H9 (cell line): ENCODE results near the gene AFAP1. TPM values are rescaled to one million over a fixed set of nuclear protein-coding genes. Genes with fewer than 3 reads are reported as not detected.

ENCODE experiments used
- DNase-seq: peaks from one replicate; pipeline ENCODE4 v3.0.0-alpha.2; 2017
- H2AFZ ChIP-seq: one replicate; pipeline ENCODE4 v1.6.1; 2013; ENCODE audit warnings: mild to moderate bottlenecking, low read length, control low read depth, moderate library complexity
- H2AK5ac ChIP-seq: 2 replicates; pipeline ENCODE4 v1.6.1; 2013; ENCODE audit warnings: low read length, control low read depth, mixed read lengths; ENCODE audit not compliant: insufficient read length
- H2BK120ac ChIP-seq: one replicate; pipeline ENCODE4 v1.6.1; 2013; ENCODE audit warnings: low read depth, mild to moderate bottlenecking, low read length, control low read depth, inconsistent platforms; ENCODE audit not compliant: poor library complexity, severe bottlenecking
- H2BK12ac ChIP-seq: 2 replicates; pipeline ENCODE4 v1.6.1; 2013; ENCODE audit warnings: low read length, control low read depth, mixed read lengths, low read depth; ENCODE audit not compliant: insufficient read length
- H2BK15ac ChIP-seq: 2 replicates; pipeline ENCODE4 v1.6.1; 2013; ENCODE audit warnings: low read depth, low read length, control low read depth
- H2BK20ac ChIP-seq: one replicate; pipeline ENCODE4 v1.6.1; 2013; ENCODE audit warnings: low read depth, mild to moderate bottlenecking, low read length, control low read depth, inconsistent platforms; ENCODE audit not compliant: poor library complexity, severe bottlenecking
- H2BK5ac ChIP-seq: 2 replicates; pipeline ENCODE4 v1.6.1; 2013; ENCODE audit warnings: low read length, control low read depth, mixed read lengths; ENCODE audit not compliant: insufficient read length
- H3K14ac ChIP-seq: 2 replicates; pipeline ENCODE4 v1.6.1; 2013; ENCODE audit warnings: low read length, control low read depth; ENCODE audit not compliant: insufficient read depth
- H3K18ac ChIP-seq: 2 replicates; pipeline ENCODE4 v1.6.1; 2013; ENCODE audit warnings: low read depth, mild to moderate bottlenecking, mixed read lengths, low read length, control low read depth; ENCODE audit not compliant: insufficient read length
- H3K23ac ChIP-seq: 2 replicates; pipeline ENCODE4 v1.6.1; 2013; ENCODE audit warnings: low read length, control low read depth, mixed read lengths, low read depth; ENCODE audit not compliant: insufficient read length
- H3K23me2 ChIP-seq: 2 replicates; pipeline ENCODE4 v1.6.1; 2013; ENCODE audit warnings: low read depth, mild to moderate bottlenecking, mixed read lengths, low read length, control low read depth; ENCODE audit not compliant: insufficient read length, poor library complexity, severe bottlenecking
- H3K27ac ChIP-seq: 2 replicates; pipeline ENCODE4 v1.5.1; 2013; ENCODE audit warnings: low read length, control low read depth, mixed read lengths, low read depth; ENCODE audit not compliant: insufficient read length
- H3K27me3 ChIP-seq: 2 replicates; pipeline ENCODE4 v1.6.1; 2013; ENCODE audit warnings: low read length, control low read depth, inconsistent platforms; ENCODE audit not compliant: insufficient read depth
- H3K4ac ChIP-seq: 2 replicates; pipeline ENCODE4 v1.6.1; 2013; ENCODE audit warnings: low read depth, mild to moderate bottlenecking, control low read depth, inconsistent platforms, low read length, moderate library complexity
- H3K4me1 ChIP-seq: 2 replicates; pipeline ENCODE4 v1.6.1; 2013; ENCODE audit warnings: low read length, control low read depth, inconsistent platforms; ENCODE audit not compliant: insufficient read depth
- H3K4me2 ChIP-seq: 2 replicates; pipeline ENCODE4 v1.6.1; 2013; ENCODE audit warnings: low read length, control low read depth, mixed read lengths; ENCODE audit not compliant: insufficient read length, insufficient read depth
- H3K56ac ChIP-seq: 2 replicates; pipeline ENCODE4 v1.6.1; 2013; ENCODE audit warnings: low read depth, mild to moderate bottlenecking, mixed read lengths, low read length, control low read depth; ENCODE audit not compliant: insufficient read length
- H3K79me1 ChIP-seq: 2 replicates; pipeline ENCODE4 v1.6.1; 2013; ENCODE audit warnings: low read depth, mild to moderate bottlenecking, moderate library complexity, low read length, control low read depth, inconsistent platforms; ENCODE audit not compliant: insufficient read depth, poor library complexity, severe bottlenecking
- H3K79me2 ChIP-seq: 2 replicates; pipeline ENCODE4 v1.6.1; 2013; ENCODE audit warnings: low read length, control low read depth, inconsistent platforms; ENCODE audit not compliant: insufficient read depth
- H3K9ac ChIP-seq: 2 replicates; pipeline ENCODE4 v1.6.1; 2013; ENCODE audit warnings: low read length, control low read depth, mixed read lengths; ENCODE audit not compliant: insufficient read length; ENCODE audit errors: extremely low read depth
- H3K9me3 ChIP-seq: one replicate; pipeline ENCODE4 v1.6.1; 2013; ENCODE audit warnings: low read depth, low read length, inconsistent platforms; ENCODE audit not compliant: control insufficient read depth
- H3T11ph ChIP-seq: one replicate; pipeline ENCODE4 v1.6.1; 2013; ENCODE audit warnings: mild to moderate bottlenecking, low read length, control low read depth, inconsistent platforms
- H4K20me1 ChIP-seq: one replicate; pipeline ENCODE4 v1.6.1; 2013; ENCODE audit not compliant: control insufficient read depth, insufficient read length, insufficient read depth
- H4K5ac ChIP-seq: 2 replicates; pipeline ENCODE4 v1.6.1; 2013; ENCODE audit warnings: low read depth, mild to moderate bottlenecking, mixed read lengths, low read length, control low read depth; ENCODE audit not compliant: insufficient read length
- H4K8ac ChIP-seq: replicated peaks from 2 replicates; pipeline ENCODE4 v1.6.1; 2013; ENCODE audit warnings: low read length, control low read depth, mixed read lengths, low read depth; ENCODE audit not compliant: insufficient read length
- H4K91ac ChIP-seq: 2 replicates; pipeline ENCODE4 v1.6.1; 2013; ENCODE audit warnings: low read depth, mild to moderate bottlenecking, moderate library complexity, mixed read lengths, low read length, control low read depth; ENCODE audit not compliant: insufficient read length
- H3K27ac Mint-ChIP-seq, 3 experiments: 2 replicates in 2 of 3; 3 replicates in 1 of 3; pipeline ENCODE4 v1.8.0; 2020 to 2021; ENCODE audit warnings: mixed read lengths in 3 of 3, mild to moderate bottlenecking in 1 of 3, moderate library complexity in 1 of 3
- H3K27me3 Mint-ChIP-seq: 2 replicates; pipeline ENCODE4 v1.8.0; 2021; ENCODE audit warnings: low read depth, mild to moderate bottlenecking, moderate library complexity, mixed read lengths
- H3K36me3 Mint-ChIP-seq, 3 experiments: 2 replicates in 2 of 3; 3 replicates in 1 of 3; pipeline ENCODE4 v1.8.0; 2020 to 2021; ENCODE audit warnings: low read depth in 3 of 3, mixed read lengths in 3 of 3; ENCODE audit not compliant: insufficient read depth in 1 of 3
- H3K4me1 Mint-ChIP-seq, 2 experiments: 2 replicates each; pipeline ENCODE4 v1.8.0; 2020; ENCODE audit warnings: mixed read lengths in 2 of 2
- H3K4me3 Mint-ChIP-seq, 2 experiments: 2 replicates in 1 of 2; 3 replicates in 1 of 2; pipeline ENCODE4 v1.8.0; 2020 to 2021; ENCODE audit warnings: mild to moderate bottlenecking in 2 of 2, mixed read lengths in 2 of 2, moderate library complexity in 1 of 2
- H3K9me3 Mint-ChIP-seq, 2 experiments: 2 replicates in 1 of 2; 3 replicates in 1 of 2; pipeline ENCODE4 v1.8.0; 2020; ENCODE audit warnings: mild to moderate bottlenecking in 2 of 2, mixed read lengths in 2 of 2, moderate library complexity in 1 of 2
- CTCF ChIP-seq: fragments of 200-600 bp; sonication (generic); conservative IDR thresholded peaks from 3 replicates; pipeline ENCODE4 v1.8.0; 2021; ENCODE audit warnings: antibody characterized with exemption, mild to moderate bottlenecking
- WGBS: extraction: QIAGEN DNeasy Blood & Tissue Kit; methylation state at CpG from one replicate; pipeline ENCODE4 v1.1.7; 2013; ENCODE audit warnings: missing lambda C conversion rate, low lambda C conversion rate, mixed read lengths; ENCODE audit not compliant: insufficient read length; ENCODE audit errors: extremely low coverage; 5-methylcytosine and 5-hydroxymethylcytosine counted together
- total RNA-seq: library from RNA; stranded (reverse); gene quantifications from 2 replicates; pipeline ENCODE4 v1.2.1, GENCODE V29; 2021

The AFAP1 gene
- total RNA-seq, 1 experiment from 2014 or later = 6.5 TPM

GRCh38 chr4:7924570-7924969 is 15.1 kb downstream of the AFAP1 start:
- H3K27ac Mint-ChIP-seq = peak overlapping the region in 1 of 3 experiments; percentile 45; a peak in 1 of 7 replicates
- Histone ChIP-seq H3K4ac (no peak overlapping the region), H3K27ac (no peak overlapping the region), H2BK20ac (no peak overlapping the region), H3K4me2 (no peak overlapping the region), H3K4me1 (no peaks in the 10 kb centered on the region), H3K23ac (no peak overlapping the region), H3K79me2 (peaks cover 10% of the 10 kb centered on the region; the same call in 1 of the 2 replicates), H3K14ac (no peak overlapping the region), H3K56ac (no peak overlapping the region), H3K23me2 (no peaks in the 10 kb centered on the region), H3K27me3 (no peaks in the 10 kb centered on the region), H2BK120ac (no peak overlapping the region), H3K18ac (no peak overlapping the region), H3K9me3 (no peaks in the 10 kb centered on the region), H2BK15ac (no peak overlapping the region), H4K8ac (no peak overlapping the region), H4K91ac (no peak overlapping the region), H2BK5ac (no peak overlapping the region), H2AK5ac (no peak overlapping the region), H3K9ac (no peak overlapping the region), H4K5ac (no peak overlapping the region), H4K20me1 (no peaks in the 10 kb centered on the region), H3T11ph (no peak overlapping the region), H2BK12ac (no peak overlapping the region), H2AFZ (no peak overlapping the region), H3K79me1 (no peaks in the 10 kb centered on the region)
- TF ChIP-seq CTCF = no peak
- H3K27me3 Mint-ChIP-seq = no peaks in the 10 kb centered on the region
- H3K4me3 Mint-ChIP-seq = no peak overlapping the region
- DNase-seq = no peak
- peaks cover 0 to 1% (median 0%) of the 10 kb centered on the region in 3 experiments; a peak in 2 of 7 replicates for H3K36me3 Mint-ChIP-seq
- WGBS = no CpG with 5 or more reads among the region's 4 CpGs
- peaks cover 11 to 17% of the 10 kb centered on the region in 2 experiments for H3K4me1 Mint-ChIP-seq
- H3K9me3 Mint-ChIP-seq = no peaks in the 10 kb centered on the region
